PC-3 (cell line): Measurements from ENCODE around the gene POM121L2. TPM values are rescaled to one million over a fixed set of nuclear protein-coding genes. Genes with fewer than 3 reads are reported as not detected.

Experiments used
- ATAC-seq: fragments of 200-7000 bp; cut with Tn5 transposase; 2 replicates; pipeline ENCODE4 v1.9.1; 2020; ENCODE audit warnings: mild to moderate bottlenecking, moderate library complexity
- Bru-seq: library from RNA; stranded (reverse); fragments of 400-500 nt; gene quantifications from one replicate; lab custom pipeline; 2021; lab: Mats Ljungman, UMichigan
- BruChase-seq, 2 experiments: library from RNA; stranded (reverse); fragments of 400-500 nt; gene quantifications; one replicate each; lab custom pipeline; 2021; lab: Mats Ljungman, UMichigan
- BruUV-seq: library from RNA; stranded (reverse); fragments of 400-500 nt; replicated peaks from 2 replicates; lab custom pipeline; 2021; lab: Mats Ljungman, UMichigan
- CTCF ChIA-PET: fragments of 300-600 bp; sonication (Branson Sonifier 250); formaldehyde crosslinking; loops from one replicate; lab custom pipeline; 2022; ENCODE audit warnings: antibody characterized with exemption; lab: Charles Lee
- POLR2A ChIA-PET: fragments of 300-600 bp; sonication (Branson Sonifier 250); formaldehyde crosslinking; loops from one replicate; lab custom pipeline; 2022; ENCODE audit warnings: antibody characterized with exemption; ENCODE audit not compliant: unreplicated experiment; lab: Charles Lee
- DNase-seq: peaks from one replicate; pipeline ENCODE4 v3.0.0-alpha.2; 2015
- H2AFZ ChIP-seq: fragments of 300-600 bp; sonication (generic); 2 replicates; pipeline ENCODE4 v1.6.0; 2016; ENCODE audit warnings: antibody characterized with exemption, low read length
- H3F3A ChIP-seq: fragments of 300-600 bp; sonication (generic); one replicate; pipeline ENCODE4 v1.6.0; 2017; ENCODE audit warnings: antibody characterized with exemption, low read length, control low read depth, mild to moderate bottlenecking; ENCODE audit not compliant: unreplicated experiment
- H3K27ac ChIP-seq: fragments of 300-600 bp; sonication (generic); 2 replicates; pipeline ENCODE4 v1.5.1; 2016; ENCODE audit warnings: mild to moderate bottlenecking, low read length
- H3K27me3 ChIP-seq: fragments of 300-600 bp; sonication (generic); 2 replicates; pipeline ENCODE4 v1.6.1; 2016; ENCODE audit warnings: low read length, mixed read lengths
- H3K36me3 ChIP-seq: fragments of 300-600 bp; sonication (generic); 2 replicates; pipeline ENCODE4 v1.6.1; 2016; ENCODE audit warnings: low read depth, mixed run types, low read length, mixed read lengths
- H3K4me1 ChIP-seq: fragments of 300-600 bp; sonication (generic); 2 replicates; pipeline ENCODE4 v1.5.1; 2016; ENCODE audit warnings: low read length; ENCODE audit not compliant: insufficient read depth
- H3K4me2 ChIP-seq: fragments of 300-600 bp; sonication (generic); 2 replicates; pipeline ENCODE4 v1.6.0; 2016; ENCODE audit warnings: low read length
- H3K4me3 ChIP-seq: fragments of 300-600 bp; sonication (generic); 2 replicates; pipeline ENCODE4 v1.5.1; 2016; ENCODE audit warnings: mild to moderate bottlenecking, low read length, mixed read lengths
- H3K79me2 ChIP-seq: fragments of 300-600 bp; sonication (generic); 2 replicates; pipeline ENCODE4 v1.6.1; 2017; ENCODE audit warnings: low read length, mixed read lengths
- H3K9ac ChIP-seq: fragments of 300-600 bp; sonication (generic); 2 replicates; pipeline ENCODE4 v1.6.0; 2016; ENCODE audit warnings: mild to moderate bottlenecking, low read length
- H3K9me2 ChIP-seq: fragments of 300-600 bp; sonication (generic); replicated peaks from 2 replicates; pipeline ENCODE4 v1.6.1; 2016; ENCODE audit warnings: mixed run types, low read length, mixed read lengths
- H3K9me3 ChIP-seq: fragments of 300-600 bp; sonication (generic); 2 replicates; pipeline ENCODE4 v1.6.1; 2016; ENCODE audit warnings: low read length, mixed read lengths
- H4K20me1 ChIP-seq: fragments of 300-600 bp; sonication (generic); 2 replicates; pipeline ENCODE4 v1.6.1; 2016; ENCODE audit warnings: low read length, mixed read lengths
- CTCF ChIP-seq: fragments of 300-600 bp; sonication (generic); conservative IDR thresholded peaks from 2 replicates; pipeline ENCODE4 v1.5.1; 2017; ENCODE audit warnings: antibody characterized with exemption, low read depth, mild to moderate bottlenecking, low read length
- EZH2 ChIP-seq: fragments of 300-600 bp; sonication (generic); IDR thresholded peaks from one replicate; pipeline ENCODE4 v1.6.1; 2017; ENCODE audit warnings: antibody characterized with exemption, mild to moderate bottlenecking, low read length; ENCODE audit not compliant: unreplicated experiment
- EZH2phosphoT487 ChIP-seq: fragments of 300-600 bp; sonication (generic); IDR thresholded peaks from 2 replicates; pipeline ENCODE4 v1.6.1; 2018; ENCODE audit warnings: mild to moderate bottlenecking, antibody characterized with exemption, low read length, borderline replicate concordance
- intact Hi-C: fragments of 100-400 bp; cut with micrococcal nuclease; formaldehyde crosslinking; loops from 2 replicates; pipeline ENCODE4 v1.9.0; 2023
- long read RNA-seq: library from polyadenylated mRNA; unstranded; transcript quantifications from one replicate; pipeline ENCODE4 v2.0.0, GENCODE V29; 2021; ENCODE audit not compliant: unreplicated experiment
- total RNA-seq: library from RNA; depleted of rRNA; stranded (reverse); fragments of >200 nt; gene quantifications from 2 replicates; pipeline ENCODE4 v1.2.3, GENCODE V29; 2014; rRNA removed

POM121L2 gene
- not detected in 2 replicates for total RNA-seq
- not detected for Bru-seq, nascent RNA
- percentile 14 among the genes with signal in this experiment for BruChase-seq, experiment 1, labeled RNA remaining after a 6-hour chase
- BruChase-seq, experiment 2, labeled RNA remaining after a 2-hour chase = not detected
- long read RNA-seq = 0 reads

- Histone ChIP-seq H3K4me1 (no peaks in the 10 kb centered on the region), H3K4me2 (peak within 1 kb of the TSS; percentile 98), H3K27me3 (no peaks in the 10 kb centered on the region), H3K9ac (peak within 1 kb of the TSS; percentile 53; the same call in 1 of the 2 replicates), H3K9me3 (0 out of 2 replicates have a peak, but pooled peaks cover 6% of the 10 kb centered on the region), H3K27ac (no peak within 1 kb of the TSS), H3F3A (no peaks in the 10 kb centered on the region), H4K20me1 (no peaks in the 10 kb centered on the region), H2AFZ (peak within 1 kb of the TSS; percentile 100), H3K36me3 (no peaks in the 10 kb centered on the region), H3K79me2 (no peaks in the 10 kb centered on the region), H3K4me3 (peak within 1 kb of the TSS; percentile 89), H3K9me2 (no peaks in the 10 kb centered on the region)
- intact Hi-C loops = loop anchor here (1.0 to 10.0 kb wide), 7 partner anchors 124 to 441 kb away; no protein-coding TSS in a partner anchor
- peak; percentile 92 for DNase-seq
- TF ChIP-seq EZH2phosphoT487 = no peak
- peak; percentile 81 for TF ChIP-seq CTCF
- TF ChIP-seq EZH2 = no peak
- CTCF ChIA-PET = interaction anchor here (0.6 to 1.6 kb wide), 4 partner anchors 125 to 508 kb away, joined by 3 to 7 read pairs (median 4); no protein-coding TSS in a partner anchor
- POLR2A ChIA-PET = no interaction called here
- peak; percentile 82 for ATAC-seq
- BruUV-seq = no TSS peak
Measured at GRCh38 chr6:27312146-27312949, at the start of gene POM121L2. POM121L2 (minus strand) TSS chr6:27312273; CDS start chr6:27312170, 103 bp downstream.

- H3K9ac ChIP-seq = no peak overlapping the region
- POLR2A ChIA-PET = no interaction called here
- intact Hi-C loops = no loop called here
- ATAC-seq = no peak
- H3K4me3 ChIP-seq = no peak overlapping the region
- H3K36me3 ChIP-seq = peaks cover 29% of the 10 kb centered on the region
- CTCF ChIA-PET = no interaction called here
- H3K4me1 ChIP-seq = no peaks in the 10 kb centered on the region
- DNase-seq = no peak
- no peaks in the 10 kb centered on the region for H3F3A ChIP-seq
- H3K9me3 ChIP-seq = peaks cover 54% of the 10 kb centered on the region
- no peak for TF ChIP-seq CTCF
- no peak for TF ChIP-seq EZH2phosphoT487
- TF ChIP-seq EZH2 = no peak
- H4K20me1 ChIP-seq = no peaks in the 10 kb centered on the region
- H3K9me2 ChIP-seq = no peaks in the 10 kb centered on the region
- no peak overlapping the region for H2AFZ ChIP-seq
- no peak overlapping the region for H3K27ac ChIP-seq
- H3K79me2 ChIP-seq = no peaks in the 10 kb centered on the region
- no TSS peak for BruUV-seq
- H3K27me3 ChIP-seq = no peaks in the 10 kb centered on the region
- H3K4me2 ChIP-seq = no peak overlapping the region
Measured at GRCh38 chr6:27359231-27359630, 47.2 kb upstream of the POM121L2 start.
